Fibroblast of villous mesenchyme (primary cell): ENCODE results near the gene CLCN3. TPM values are rescaled to one million over a fixed set of nuclear protein-coding genes. Genes with fewer than 3 reads are reported as not detected.
"Not testable (repeated sequence)": the region's sequence is repeated elsewhere in the genome, so short reads cannot be mapped to it uniquely, and the experiment has no call there.

Experiments
- DNase-seq: peaks from one replicate; pipeline ENCODE4 v3.0.0-alpha.2; 2010; ENCODE audit warnings: low read depth
- H3K4me3 ChIP-seq: 2 replicates; pipeline ENCODE4 v1.5.1; 2011; ENCODE audit warnings: low read depth, mild to moderate bottlenecking, low read length
- CTCF ChIP-seq: IDR thresholded peaks from 2 replicates; pipeline ENCODE4 v1.5.1; 2012; ENCODE audit warnings: low read depth, mild to moderate bottlenecking, low read length; ENCODE audit not compliant: insufficient read depth
- total RNA-seq: library from RNA; depleted of rRNA; stranded (reverse); fragments of >200 nt; gene quantifications from 2 replicates; pipeline ENCODE4 v1.2.3, GENCODE V29; 2012

CLCN3 gene
- total RNA-seq, 1 donor: 30.7 TPM

GRCh38 chr4:169723207-169723965 is 103.0 kb downstream of the CLCN3 start:
- H3K4me3 ChIP-seq: no peak overlapping the region
- TF ChIP-seq CTCF: peak; percentile 29
- peak; percentile 16 for DNase-seq

GRCh38 chr4:169724260-169724659 is 103.9 kb downstream of the CLCN3 start:
- no peak for DNase-seq
- TF ChIP-seq CTCF: no peak
- no peak overlapping the region for H3K4me3 ChIP-seq

DNA sequence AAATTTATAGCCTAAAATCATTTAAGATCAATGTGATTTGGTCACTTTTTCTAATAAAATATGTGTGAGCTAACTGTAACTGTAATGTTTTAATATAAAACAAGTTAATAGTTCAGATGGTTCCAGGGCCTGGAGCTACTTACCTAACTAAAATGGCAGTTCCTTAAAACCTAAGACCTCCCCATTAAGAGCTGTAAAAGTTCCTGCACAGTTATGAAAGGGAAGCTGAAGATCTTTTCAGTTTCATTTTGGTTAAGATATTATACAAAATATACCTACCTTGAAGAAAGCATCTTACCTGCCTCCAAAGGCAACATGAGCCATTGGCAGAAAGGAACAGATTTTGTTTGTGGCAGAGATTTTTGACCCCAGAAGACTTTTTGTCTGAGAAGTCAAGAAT is 107.2 kb downstream of the CLCN3 start:
- no peak for DNase-seq
- TF ChIP-seq CTCF: no peak
- H3K4me3 ChIP-seq: no peak overlapping the region

DNA sequence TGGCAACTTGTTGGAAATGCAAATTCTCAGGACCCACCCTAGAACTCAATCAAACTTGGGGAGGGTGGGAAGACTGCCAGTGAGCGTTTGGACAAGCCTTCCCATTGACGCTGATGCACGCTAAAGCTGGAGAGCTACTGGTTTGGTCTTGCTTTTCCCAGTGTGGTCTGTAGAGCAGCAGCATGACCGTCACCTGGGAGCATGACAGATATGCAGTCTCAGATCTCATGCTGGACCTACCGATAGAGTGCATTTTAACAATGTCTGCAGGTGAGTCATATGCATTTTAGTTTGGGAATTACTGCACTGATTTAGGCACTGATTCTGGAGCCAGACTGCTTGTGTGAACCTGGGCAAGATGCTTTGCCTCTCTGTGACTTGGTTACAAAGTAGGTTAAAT is 110.2 kb downstream of the CLCN3 start:
- TF ChIP-seq CTCF: no peak
- DNase-seq: no peak
- H3K4me3 ChIP-seq: no peak overlapping the region

GRCh38 chr4:169738604-169739003 is 118.2 kb downstream of the CLCN3 start:
- not testable (repeated sequence) for DNase-seq, H3K4me3 ChIP-seq

GRCh38 chr4:169741569-169741968 is 121.2 kb downstream of the CLCN3 start:
- no peak overlapping the region for H3K4me3 ChIP-seq
- peak; percentile 39 for DNase-seq
- no peak for TF ChIP-seq CTCF

DNA sequence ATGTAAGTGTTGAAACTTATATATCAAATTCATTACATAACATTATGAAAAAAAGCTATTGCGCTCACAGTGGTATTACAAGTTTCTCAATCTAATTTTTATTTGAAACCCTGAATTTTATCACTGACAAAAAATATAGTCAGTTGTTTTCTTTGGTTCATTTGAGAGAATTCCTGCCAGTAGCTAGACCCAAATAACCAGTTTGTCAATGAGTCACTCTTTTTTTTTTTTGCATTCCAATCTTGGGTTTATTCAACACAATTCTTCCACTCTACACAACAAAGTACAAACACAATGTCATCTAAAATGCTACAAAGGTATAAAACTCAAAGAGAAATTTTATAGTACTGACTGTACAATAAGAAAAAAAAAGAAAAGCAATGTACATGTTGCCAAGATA is 124.2 kb downstream of the CLCN3 start:
- no peak for DNase-seq
- no peak overlapping the region for H3K4me3 ChIP-seq
- no peak for TF ChIP-seq CTCF
